Measurements from ENCODE around the gene TTC9. TPM values are rescaled to one million over a fixed set of nuclear protein-coding genes. Genes with fewer than 3 reads are reported as not detected.

TTC9 gene
- total RNA-seq, 4 donors from 2014 or later: 0.41 to 1.3 TPM; not detected in 2

- intact Hi-C loops (cut with DNase I; ENCODE audit: low total_unique reads): no loop called here
Measured at GRCh38 chr14:70599345-70599744, 42.4 kb upstream of the TTC9 start.

GRCh38 chr14:70600382-70601157, 41.1 kb upstream of the TTC9 start, which contains the start of gene MED6:
Gene MED6 (minus strand): TSS chr14:70600655. CDS start chr14:70600637, 18 bp downstream.
- intact Hi-C loops (cut with DNase I; ENCODE audit: low total_unique reads): no loop called here
- DNase-seq: peak; percentile 96
- Histone ChIP-seq H3K36me3 (peaks cover 0 to 11% (median 4%) of the 10 kb centered on the region in 4 donors), H3K27ac (peak within 1 kb of the TSS; percentile 61 to 88 (median 82)), H3K9me3 (no peaks in the 10 kb centered on the region), H3K27me3 (peaks cover 3% of the 10 kb centered on the region), H3K4me1 (peaks cover 7 to 18% (median 11%) of the 10 kb centered on the region in 4 donors), H3K4me3 (peak within 1 kb of the TSS; percentile 53 to 99 (median 92))
- WGBS, 2 donors (ENCODE audit: low coverage in 1 of 2): 0 to 1% methylated on average over 15 to 38 of the region's 43 CpGs
- in situ Hi-C loops (cut with MboI; ENCODE audit: low pct_ligation_motif_present in 1 of 4, low pct_unique_long_range_greater_than_20kb in 1 of 4, low sequenced_read_pairs in 3 of 4): loop anchor here in 2 of 4 donors (25.0 kb wide), 1 partner anchor 212 kb away; the partner anchor contains the start of gene MAP3K9 (in 2 of the 2)
- no peak for TF ChIP-seq CTCF (IDR thresholded peaks at IDR 0.05)
- TF ChIP-seq POLR2A (IDR thresholded peaks at IDR 0.05): peak; percentile 43
- no peak for TF ChIP-seq EP300 (IDR thresholded peaks at IDR 0.05; ENCODE audit: low read depth)
- peak; percentile 42 to 69 (median 63) for TF ChIP-seq POLR2AphosphoS5 (IDR thresholded peaks at IDR 0.05)

More at GRCh38 chr14:70599345-70599744, 42.4 kb upstream of the TTC9 start:
- H3K27ac ChIP-seq: no peak overlapping the region
- peak overlapping the region in 1 of 4 donors; percentile 99 for H3K4me3 ChIP-seq
- 50 to 52% methylated on average over 1 of the region's 1 CpG for WGBS, 2 donors (ENCODE audit: low coverage in 1 of 2)
- no peaks in the 10 kb centered on the region for H3K9me3 ChIP-seq
- H3K4me1 ChIP-seq: peaks cover 7 to 18% (median 11%) of the 10 kb centered on the region in 4 donors
- in situ Hi-C loops (cut with MboI; ENCODE audit: low pct_ligation_motif_present in 1 of 4, low pct_unique_long_range_greater_than_20kb in 1 of 4, low sequenced_read_pairs in 3 of 4): no loop called here
- no peak for TF ChIP-seq POLR2A (IDR thresholded peaks at IDR 0.05)
- TF ChIP-seq POLR2AphosphoS5 (IDR thresholded peaks at IDR 0.05): no peak
- H3K27me3 ChIP-seq: no peaks in the 10 kb centered on the region
- H3K36me3 ChIP-seq: peaks cover 0 to 20% (median 7%) of the 10 kb centered on the region in 4 donors
- DNase-seq: no peak

GRCh38 chr14:70601162-70601561, 40.6 kb upstream of the TTC9 start:
- Histone ChIP-seq H3K4me1 (peaks cover 7 to 18% (median 11%) of the 10 kb centered on the region in 4 donors), H3K4me3 (peak overlapping the region; percentile 14 to 99 (median 75)), H3K9me3 (no peaks in the 10 kb centered on the region), H3K27me3 (peaks cover 9% of the 10 kb centered on the region), H3K27ac (peak overlapping the region; percentile 50 to 88 (median 82)), H3K36me3 (peaks cover 0 to 5% (median 1%) of the 10 kb centered on the region in 4 donors)
- TF ChIP-seq CTCF (IDR thresholded peaks at IDR 0.05) (no peak), POLR2AphosphoS5 (IDR thresholded peaks at IDR 0.05) (no peak), POLR2A (IDR thresholded peaks at IDR 0.05) (no peak), EP300 (IDR thresholded peaks at IDR 0.05; ENCODE audit: low read depth) (no peak)
- in situ Hi-C loops (cut with MboI; ENCODE audit: low pct_ligation_motif_present in 1 of 4, low pct_unique_long_range_greater_than_20kb in 1 of 4, low sequenced_read_pairs in 3 of 4) (loop anchor here in 2 of 4 donors (25.0 kb wide), 1 partner anchor 211 kb away; the partner anchor contains the start of gene MAP3K9 (in 2 of the 2)), intact Hi-C loops (cut with DNase I; ENCODE audit: low total_unique reads) (no loop called here)
- WGBS, 2 donors (ENCODE audit: low coverage in 1 of 2): 25 to 42% methylated on average over 2 to 3 of the region's 3 CpGs
- no peak for DNase-seq

- no peaks in the 10 kb centered on the region for H3K36me3 ChIP-seq
- intact Hi-C loops (cut with DNase I; ENCODE audit: low total_unique reads): no loop called here
- in situ Hi-C loops (cut with MboI; ENCODE audit: low pct_ligation_motif_present in 1 of 4, low pct_unique_long_range_greater_than_20kb in 1 of 4, low sequenced_read_pairs in 3 of 4): loop anchor here in 2 of 4 donors (25.0 kb wide), 1 partner anchor 210 kb away; the partner anchor contains the start of gene MAP3K9 (in 2 of the 2)
Measured at GRCh38 chr14:70602254-70602653, 39.5 kb upstream of the TTC9 start.

More at GRCh38 chr14:70602254-70602653, 39.5 kb upstream of the TTC9 start:
- Histone ChIP-seq H3K4me1 (peaks cover 7 to 18% (median 11%) of the 10 kb centered on the region in 4 donors), H3K27me3 (peaks cover 16% of the 10 kb centered on the region), H3K27ac (no peak overlapping the region), H3K9me3 (no peaks in the 10 kb centered on the region), H3K4me3 (no peak overlapping the region)
- 82 to 83% methylated on average over 2 of the region's 2 CpGs for WGBS, 2 donors (ENCODE audit: low coverage in 1 of 2)
- no peak for DNase-seq
- TF ChIP-seq CTCF (IDR thresholded peaks at IDR 0.05): no peak
- no peak for TF ChIP-seq POLR2A (IDR thresholded peaks at IDR 0.05)
- no peak for TF ChIP-seq POLR2AphosphoS5 (IDR thresholded peaks at IDR 0.05)
- no peak for TF ChIP-seq EP300 (IDR thresholded peaks at IDR 0.05; ENCODE audit: low read depth)

Measured in transverse colon (tissue), 4 donors.